ACC112 (cell line): ENCODE results near the gene PRRX2.
A peak's percentile ranks its signal among the peaks of the same experiment; 100 is the strongest.
"Not testable (repeated sequence)": the region's sequence is repeated elsewhere in the genome, so short reads cannot be mapped to it uniquely, and the experiment has no call there.

Experiments
- H2AFZ ChIP-seq: fragments of 200-600 bp; sonication (generic); one replicate; pipeline ENCODE4 v1.6.0; 2017; ENCODE audit warnings: antibody characterized with exemption, low read length; ENCODE audit not compliant: unreplicated experiment
- H3K27ac ChIP-seq: fragments of 200-600 bp; sonication (generic); 2 replicates; pipeline ENCODE4 v1.5.1; 2014; ENCODE audit warnings: low read depth, mild to moderate bottlenecking, antibody characterized with exemption, low read length, moderate library complexity
- H3K27me3 ChIP-seq: fragments of 200-600 bp; sonication (generic); 2 replicates; pipeline ENCODE4 v1.6.1; 2014; ENCODE audit warnings: mild to moderate bottlenecking, antibody characterized with exemption, low read length, moderate library complexity, mixed read lengths; ENCODE audit not compliant: insufficient read depth
- H3K36me3 ChIP-seq: fragments of 200-600 bp; sonication (generic); 2 replicates; pipeline ENCODE4 v1.6.1; 2016; ENCODE audit warnings: mild to moderate bottlenecking, antibody characterized with exemption, low read length, moderate library complexity, mixed read lengths; ENCODE audit not compliant: insufficient read depth
- H3K4me1 ChIP-seq: fragments of 200-600 bp; sonication (generic); one replicate; pipeline ENCODE4 v1.6.1; 2016; ENCODE audit warnings: low read length, mixed read lengths; ENCODE audit not compliant: insufficient read depth, unreplicated experiment, control insufficient read depth
- H3K4me3 ChIP-seq: fragments of 200-600 bp; sonication (generic); 2 replicates; pipeline ENCODE4 v1.5.1; 2014; ENCODE audit warnings: mild to moderate bottlenecking, low read depth, low read length
- H3K79me2 ChIP-seq: fragments of 200-600 bp; sonication (generic); one replicate; pipeline ENCODE4 v1.6.0; 2016; ENCODE audit warnings: low read length; ENCODE audit not compliant: control insufficient read depth, unreplicated experiment, insufficient read depth

Gene PRRX2

GRCh38 chr9:129748249-129748648 is 82.8 kb downstream of the PRRX2 start:
- H3K36me3 ChIP-seq = no peaks in the 10 kb centered on the region
- H3K27ac ChIP-seq = no peak overlapping the region
- H3K27me3 ChIP-seq = no peaks in the 10 kb centered on the region
- H2AFZ ChIP-seq = no peak overlapping the region
- H3K4me1 ChIP-seq = peaks cover 36% of the 10 kb centered on the region
- H3K4me3 ChIP-seq = no peak overlapping the region
- H3K79me2 ChIP-seq = no peaks in the 10 kb centered on the region

- not testable (repeated sequence) for H2AFZ ChIP-seq, H3K27ac ChIP-seq, H3K36me3 ChIP-seq, H3K4me3 ChIP-seq, H3K79me2 ChIP-seq, H3K27me3 ChIP-seq
- peaks cover 38% of the 10 kb centered on the region for H3K4me1 ChIP-seq
These were observed 83.6 kb downstream of the PRRX2 start for GRCh38 chr9:129749052-129749451.

GRCh38 chr9:129749575-129749974 is 84.1 kb downstream of the PRRX2 start:
- peaks cover 38% of the 10 kb centered on the region for H3K4me1 ChIP-seq
- no peaks in the 10 kb centered on the region for H3K79me2 ChIP-seq
- no peaks in the 10 kb centered on the region for H3K36me3 ChIP-seq
- H2AFZ ChIP-seq = no peak overlapping the region
- no peaks in the 10 kb centered on the region for H3K27me3 ChIP-seq
- no peak overlapping the region for H3K4me3 ChIP-seq
- no peak overlapping the region for H3K27ac ChIP-seq

GRCh38 chr9:129750013-129750638 is 84.7 kb downstream of the PRRX2 start:
- H3K27me3 ChIP-seq = no peaks in the 10 kb centered on the region

GRCh38 chr9:129751841-129752801 is 86.7 kb downstream of the PRRX2 start:
- Histone ChIP-seq H3K4me1 (peaks cover 28% of the 10 kb centered on the region), H2AFZ (peak overlapping the region; percentile 41), H3K36me3 (no peaks in the 10 kb centered on the region), H3K4me3 (peak overlapping the region; percentile 73), H3K79me2 (no peaks in the 10 kb centered on the region), H3K27me3 (no peaks in the 10 kb centered on the region), H3K27ac (no peak overlapping the region)

More at GRCh38 chr9:129750013-129750638, 84.7 kb downstream of the PRRX2 start:
- H3K79me2 ChIP-seq = no peaks in the 10 kb centered on the region
- H3K27ac ChIP-seq = no peak overlapping the region
- no peak overlapping the region for H2AFZ ChIP-seq
- no peak overlapping the region for H3K4me3 ChIP-seq
- H3K4me1 ChIP-seq = peaks cover 38% of the 10 kb centered on the region
- no peaks in the 10 kb centered on the region for H3K36me3 ChIP-seq

GRCh38 chr9:129752900-129753729 is 87.7 kb downstream of the PRRX2 start, which contains the start of gene PTGES:
Gene PTGES, minus strand, starts transcription at chr9:129753042. Its CDS starts 30 bp downstream, at chr9:129753012.
- H3K4me3 ChIP-seq = peak within 1 kb of the TSS; percentile 73

GRCh38 chr9:129755151-129755550 is 89.7 kb downstream of the PRRX2 start:
- H3K27ac ChIP-seq = no peak overlapping the region
- no peaks in the 10 kb centered on the region for H3K27me3 ChIP-seq
- H3K79me2 ChIP-seq = no peaks in the 10 kb centered on the region
- H3K4me1 ChIP-seq = peaks cover 17% of the 10 kb centered on the region
- no peak overlapping the region for H2AFZ ChIP-seq
- no peaks in the 10 kb centered on the region for H3K36me3 ChIP-seq
- H3K4me3 ChIP-seq = no peak overlapping the region

More at GRCh38 chr9:129752900-129753729, 87.7 kb downstream of the PRRX2 start, which contains the start of gene PTGES:
- no peak within 1 kb of the TSS for H3K27ac ChIP-seq
- H3K4me1 ChIP-seq = peaks cover 27% of the 10 kb centered on the region
- no peaks in the 10 kb centered on the region for H3K79me2 ChIP-seq
- peak within 1 kb of the TSS; percentile 42 for H2AFZ ChIP-seq
- H3K27me3 ChIP-seq = no peaks in the 10 kb centered on the region
- H3K36me3 ChIP-seq = no peaks in the 10 kb centered on the region

- Histone ChIP-seq H2AFZ (no peak overlapping the region), H3K27ac (no peak overlapping the region), H3K36me3 (no peaks in the 10 kb centered on the region), H3K79me2 (no peaks in the 10 kb centered on the region), H3K27me3 (no peaks in the 10 kb centered on the region), H3K4me1 (peaks cover 15% of the 10 kb centered on the region), H3K4me3 (no peak overlapping the region)
These were observed 90.7 kb downstream of the PRRX2 start for GRCh38 chr9:129756191-129756590.

- no peak overlapping the region for H2AFZ ChIP-seq
- no peak overlapping the region for H3K27ac ChIP-seq
- H3K27me3 ChIP-seq = no peaks in the 10 kb centered on the region
- H3K79me2 ChIP-seq = no peaks in the 10 kb centered on the region
- H3K36me3 ChIP-seq = no peaks in the 10 kb centered on the region
- H3K4me1 ChIP-seq = peaks cover 18% of the 10 kb centered on the region
- H3K4me3 ChIP-seq = no peak overlapping the region
These were observed 91.6 kb downstream of the PRRX2 start for GRCh38 chr9:129757045-129757444.

GRCh38 chr9:129759319-129759718 is 93.9 kb downstream of the PRRX2 start:
- Histone ChIP-seq H3K4me1 (peaks cover 24% of the 10 kb centered on the region), H3K27ac (no peak overlapping the region), H3K79me2 (no peaks in the 10 kb centered on the region)

More at GRCh38 chr9:129759319-129759718, 93.9 kb downstream of the PRRX2 start:
- Histone ChIP-seq H3K36me3 (no peaks in the 10 kb centered on the region), H3K27me3 (no peaks in the 10 kb centered on the region), H3K4me3 (no peak overlapping the region), H2AFZ (no peak overlapping the region)
